ENCODE measurements around the gene KRTAP10-7. TPM values are rescaled to one million over a fixed set of nuclear protein-coding genes. Genes with fewer than 3 reads are reported as not detected.
"Not testable (repeated sequence)": the region's sequence is repeated elsewhere in the genome, so short reads cannot be mapped to it uniquely, and the experiment has no call there.

The KRTAP10-7 gene
- total RNA-seq, 4 donors from 2014 or later: not detected

- no peak for TF ChIP-seq CTCF (IDR thresholded peaks at IDR 0.05)
- no peak for DNase-seq (ENCODE audit: low spot score)
- ATAC-seq (ENCODE audit: low FRiP score): no peak
Observed at GRCh38 chr21:44596068-44596725, 4.2 kb upstream of the KRTAP10-7 start.

GRCh38 chr21:44598061-44598460, 2.3 kb upstream of the KRTAP10-7 start:
- ATAC-seq (ENCODE audit: low FRiP score) (no peak), DNase-seq (ENCODE audit: low spot score) (no peak)
- TF ChIP-seq CTCF (IDR thresholded peaks at IDR 0.05): no peak

GRCh38 chr21:44599264-44600029, 950 bp upstream of the KRTAP10-7 start:
- no peak for TF ChIP-seq CTCF (IDR thresholded peaks at IDR 0.05)
- DNase-seq (ENCODE audit: low spot score): no peak
- no peak for ATAC-seq (ENCODE audit: low FRiP score)

GRCh38 chr21:44601091-44601490, 694 bp downstream of the KRTAP10-7 start:
- not testable (repeated sequence) for DNase-seq (ENCODE audit: low spot score)

GRCh38 chr21:44601596-44602462, 1.4 kb downstream of the KRTAP10-7 start:
- no peak for TF ChIP-seq CTCF (IDR thresholded peaks at IDR 0.05)
- ATAC-seq (ENCODE audit: low FRiP score) (no peak), DNase-seq (ENCODE audit: low spot score) (no peak)

More at GRCh38 chr21:44601091-44601490, 694 bp downstream of the KRTAP10-7 start:
- ATAC-seq (ENCODE audit: low FRiP score): not testable (repeated sequence)

- TF ChIP-seq CTCF (IDR thresholded peaks at IDR 0.05): no peak
- ATAC-seq (ENCODE audit: low FRiP score): no peak
- no peak for DNase-seq (ENCODE audit: low spot score)
Observed at GRCh38 chr21:44602463-44602850, 2.1 kb downstream of the KRTAP10-7 start.

Data from omental fat pad (tissue), 4 donors.